GOT3 (cell line): Measurements from ENCODE around the gene FLRT1.
"Not testable (repeated sequence)": the region's sequence is repeated elsewhere in the genome, so short reads cannot be mapped to it uniquely, and the experiment has no call there.

ENCODE experiments used
- DNase-seq: peaks from one replicate; lab custom pipeline; 2025; ENCODE audit warnings: mixed read lengths; lab: John Stamatoyannopoulos, UW

The FLRT1 gene

GRCh38 chr11:64025205-64025604 is 10.5 kb upstream of the FLRT1 start:
- no peak for DNase-seq

GRCh38 chr11:64026575-64027205 is 9.0 kb upstream of the FLRT1 start:
- DNase-seq = no peak

- DNase-seq = no peak
Measured at GRCh38 chr11:64027651-64028397, 7.9 kb upstream of the FLRT1 start.

- DNase-seq = no peak
Measured at GRCh38 chr11:64028398-64029115, 7.2 kb upstream of the FLRT1 start.

- DNase-seq = no peak
Measured at GRCh38 chr11:64029773-64030172, 6.0 kb upstream of the FLRT1 start.

- no peak for DNase-seq
Measured at GRCh38 chr11:64031001-64031400, 4.7 kb upstream of the FLRT1 start.

GRCh38 chr11:64032050-64032449 is 3.7 kb upstream of the FLRT1 start:
- no peak for DNase-seq

GRCh38 chr11:64034411-64034811 is 1.3 kb upstream of the FLRT1 start:
- DNase-seq = no peak

- no peak for DNase-seq
Measured at GRCh38 chr11:64035081-64035524, 628 bp upstream of the FLRT1 start.

GRCh38 chr11:64036087-64037026 is 626 bp downstream of the FLRT1 start:
- no peak for DNase-seq

GRCh38 chr11:64037027-64037634 is 1.4 kb downstream of the FLRT1 start:
- no peak for DNase-seq

GRCh38 chr11:64038500-64038899 is 2.8 kb downstream of the FLRT1 start:
- no peak for DNase-seq

GRCh38 chr11:64039012-64039665 is 3.4 kb downstream of the FLRT1 start:
- no peak for DNase-seq

GRCh38 chr11:64040684-64041322 is 5.1 kb downstream of the FLRT1 start:
- DNase-seq = no peak

GRCh38 chr11:64041846-64042245 is 6.1 kb downstream of the FLRT1 start:
- DNase-seq = no peak

GRCh38 chr11:64042301-64042700 is 6.6 kb downstream of the FLRT1 start:
- no peak for DNase-seq

GRCh38 chr11:64043545-64043944 is 7.8 kb downstream of the FLRT1 start:
- no peak for DNase-seq

GRCh38 chr11:64044730-64045393 is 9.1 kb downstream of the FLRT1 start:
- DNase-seq = no peak

- no peak for DNase-seq
Measured at GRCh38 chr11:64045700-64046099, 10.0 kb downstream of the FLRT1 start.

GRCh38 chr11:64047373-64047772 is 11.6 kb downstream of the FLRT1 start:
- not testable (repeated sequence) for DNase-seq
